Mucosa of rectum (tissue), 2 donors: ENCODE measurements around the gene GJD2.

ENCODE experiments used
- H3K27ac ChIP-seq, 2 donors: one replicate each; pipeline ENCODE4 v1.7.0; 2013; ENCODE audit warnings: inconsistent platforms in 2 of 2, low read depth in 2 of 2, low read length in 2 of 2
- H3K27me3 ChIP-seq, 2 donors: one replicate each; pipeline ENCODE4 v1.7.0; 2013; ENCODE audit warnings: low read length in 2 of 2; ENCODE audit not compliant: control insufficient read depth in 2 of 2, insufficient read depth in 2 of 2
- H3K36me3 ChIP-seq, 2 donors: one replicate each; pipeline ENCODE4 v1.7.0; 2013; ENCODE audit warnings: low read length in 2 of 2; ENCODE audit not compliant: control insufficient read depth in 2 of 2, insufficient read depth in 2 of 2
- H3K4me1 ChIP-seq, 2 donors: one replicate each; pipeline ENCODE4 v1.7.0; 2013; ENCODE audit warnings: low read length in 2 of 2, mild to moderate bottlenecking in 1 of 2; ENCODE audit not compliant: control insufficient read depth in 2 of 2, insufficient read depth in 2 of 2
- H3K4me3 ChIP-seq, 2 donors: one replicate each; pipeline ENCODE4 v1.7.0; 2013; ENCODE audit warnings: low read length in 2 of 2
- H3K9ac ChIP-seq, 2 donors: one replicate each; pipeline ENCODE4 v1.7.0; 2013; ENCODE audit warnings: low read length in 2 of 2, low read depth in 1 of 2, mild to moderate bottlenecking in 1 of 2
- H3K9me3 ChIP-seq, 2 donors: one replicate each; pipeline ENCODE4 v1.7.0; 2013; ENCODE audit warnings: low read length in 2 of 2; ENCODE audit not compliant: control insufficient read depth in 2 of 2
- donor health status: healthy.
- donor health status: Normal muscosa, but diverticular disease.

GJD2 gene

DNA sequence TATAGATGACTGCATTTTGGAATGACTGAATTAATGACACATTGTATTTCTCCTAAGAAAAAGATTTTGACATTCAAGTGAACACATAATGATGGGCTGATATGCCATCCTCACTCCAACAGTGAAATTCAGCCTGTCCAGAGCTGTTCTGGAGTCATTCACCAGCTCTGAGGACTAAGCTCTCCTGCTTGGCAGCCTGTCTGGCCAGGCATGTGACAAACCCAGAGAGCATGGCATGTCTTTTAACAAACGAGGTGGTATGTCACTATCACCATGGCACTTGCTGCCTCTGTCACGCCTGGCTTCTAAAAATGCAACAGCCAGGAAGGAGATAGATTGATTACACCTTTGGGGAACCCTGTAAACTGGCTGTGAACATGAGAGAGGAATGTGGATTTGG is 39.1 kb upstream of the GJD2 start:
- H3K4me1 ChIP-seq, result no peaks in the 10 kb centered on the region
- H3K9ac ChIP-seq, result no peak overlapping the region
- H3K27me3 ChIP-seq, result peaks cover 10 to 11% of the 10 kb centered on the region in 2 donors
- no peak overlapping the region for H3K27ac ChIP-seq
- H3K9me3 ChIP-seq, result no peaks in the 10 kb centered on the region
- no peaks in the 10 kb centered on the region for H3K36me3 ChIP-seq
- no peak overlapping the region for H3K4me3 ChIP-seq

DNA sequence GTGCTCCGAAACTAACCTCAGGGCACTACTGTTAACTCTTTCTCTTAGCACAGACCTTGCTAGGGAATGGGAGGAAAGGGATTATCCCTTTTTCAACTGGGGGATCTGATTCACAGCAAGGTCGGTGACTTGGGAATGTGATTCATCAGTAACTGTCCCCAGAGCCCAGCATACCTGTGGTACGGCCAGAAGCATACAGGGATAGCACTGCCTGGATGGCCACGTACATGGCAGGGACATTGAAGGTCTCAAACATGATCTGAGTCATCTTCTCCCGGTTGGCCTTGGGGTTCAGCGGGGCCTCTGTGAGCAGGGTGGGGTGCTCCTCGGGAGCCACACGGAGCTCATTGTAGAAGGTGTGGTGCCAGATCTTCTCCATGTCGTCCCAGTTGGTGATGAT is 38.3 kb upstream of the GJD2 start:
- no peak overlapping the region for H3K27ac ChIP-seq
- no peak overlapping the region for H3K4me3 ChIP-seq
- peaks cover 10 to 11% of the 10 kb centered on the region in 2 donors for H3K27me3 ChIP-seq

DNA sequence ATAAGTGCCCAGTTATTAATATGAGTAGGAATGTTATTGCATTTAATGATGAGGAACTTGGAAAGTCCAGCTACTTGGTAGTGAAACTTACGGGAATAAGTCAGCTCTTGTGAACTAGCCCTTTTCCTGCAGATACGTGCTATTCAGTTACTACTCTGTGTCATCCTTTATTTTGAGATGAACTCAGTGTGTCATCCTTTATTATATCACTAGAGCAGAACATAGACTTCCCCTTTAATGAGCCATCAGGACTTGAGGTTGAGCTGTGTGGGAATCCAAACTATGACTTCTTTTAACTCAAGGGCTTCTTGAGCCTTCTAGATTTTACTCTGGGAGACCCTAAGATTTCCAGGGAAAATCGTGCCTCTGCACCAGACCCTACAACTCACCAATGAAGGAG is 36.9 kb upstream of the GJD2 start:
- Histone ChIP-seq H3K27ac (no peak overlapping the region), H3K27me3 (peaks cover 6% of the 10 kb centered on the region in 2 donors), H3K9ac (no peak overlapping the region), H3K9me3 (no peaks in the 10 kb centered on the region), H3K36me3 (no peaks in the 10 kb centered on the region), H3K4me3 (no peak overlapping the region), H3K4me1 (no peaks in the 10 kb centered on the region)

More for the DNA sequence above, 38.3 kb upstream of the GJD2 start:
- Histone ChIP-seq H3K4me1 (no peaks in the 10 kb centered on the region), H3K36me3 (no peaks in the 10 kb centered on the region), H3K9ac (no peak overlapping the region), H3K9me3 (no peaks in the 10 kb centered on the region)

DNA sequence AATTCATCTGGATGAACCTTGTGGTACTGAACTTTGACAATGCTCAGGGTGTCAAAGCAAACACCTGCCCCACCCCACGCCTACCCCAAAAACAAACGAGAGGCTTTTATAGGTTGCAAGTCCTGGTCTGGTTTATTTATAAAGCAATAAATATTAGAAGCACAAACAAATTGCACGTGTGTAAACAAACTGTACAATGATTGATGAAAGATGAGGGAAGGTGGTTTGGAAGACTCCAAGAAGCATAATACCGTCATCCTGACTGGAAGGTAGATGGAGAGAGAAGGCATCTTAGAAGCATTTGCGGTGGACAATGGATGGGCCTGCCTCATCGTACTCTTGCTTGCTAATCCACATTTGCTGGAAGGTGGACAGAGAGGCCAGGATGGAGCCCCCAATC is 35.3 kb upstream of the GJD2 start:
- Histone ChIP-seq H3K4me1 (no peaks in the 10 kb centered on the region), H3K36me3 (no peaks in the 10 kb centered on the region), H3K4me3 (no peak overlapping the region)

DNA sequence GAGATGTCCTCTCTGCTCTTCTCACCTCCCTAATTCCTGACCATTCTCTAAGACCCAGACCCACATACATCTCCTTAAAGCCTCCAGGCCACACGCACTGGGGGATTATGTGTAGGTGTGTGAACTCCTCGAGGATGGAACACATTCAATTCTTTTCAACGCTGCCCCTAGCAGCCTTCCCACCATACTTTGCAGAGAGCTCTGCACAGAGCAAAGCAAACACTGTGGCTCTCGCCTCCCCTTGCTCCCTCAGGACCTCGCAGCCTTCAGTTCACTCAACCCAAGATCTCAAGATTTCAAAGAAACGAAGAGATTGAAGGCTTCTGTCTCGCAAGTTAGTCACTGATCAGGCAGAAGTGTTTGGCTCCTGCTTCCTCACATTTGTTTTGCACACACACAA is 34.5 kb upstream of the GJD2 start:
- H3K4me1 ChIP-seq, result no peaks in the 10 kb centered on the region
- H3K9me3 ChIP-seq, result no peaks in the 10 kb centered on the region
- no peaks in the 10 kb centered on the region for H3K36me3 ChIP-seq
- H3K27me3 ChIP-seq, result no peaks in the 10 kb centered on the region
- H3K27ac ChIP-seq, result no peak overlapping the region
- H3K4me3 ChIP-seq, result no peak overlapping the region
- H3K9ac ChIP-seq, result no peak overlapping the region

More for the DNA sequence above, 35.3 kb upstream of the GJD2 start:
- Histone ChIP-seq H3K9me3 (no peaks in the 10 kb centered on the region), H3K27me3 (peaks cover 0 to 2% of the 10 kb centered on the region in 2 donors), H3K9ac (no peak overlapping the region), H3K27ac (no peak overlapping the region)

DNA sequence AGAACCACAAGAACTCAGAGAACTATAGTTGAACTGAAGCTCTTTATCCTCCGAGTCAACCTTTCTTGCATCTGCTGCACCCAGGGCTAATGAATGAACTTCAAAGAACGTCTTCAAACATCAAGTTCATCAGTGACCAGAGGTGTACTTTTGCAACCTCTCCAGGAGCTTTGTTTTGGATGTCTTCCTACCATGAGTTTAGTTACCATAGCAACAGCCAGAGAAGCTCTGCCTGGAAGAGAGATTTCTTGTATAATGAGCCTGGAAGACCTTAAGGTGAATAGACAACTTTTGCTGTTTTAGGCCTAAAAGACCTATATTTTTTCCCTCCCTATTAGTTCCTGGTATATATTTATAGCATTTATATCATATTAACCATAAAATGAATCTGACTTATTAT is 31.4 kb upstream of the GJD2 start:
- Histone ChIP-seq H3K27ac (no peak overlapping the region), H3K9ac (no peak overlapping the region), H3K4me3 (no peak overlapping the region), H3K27me3 (no peaks in the 10 kb centered on the region), H3K9me3 (no peaks in the 10 kb centered on the region), H3K36me3 (no peaks in the 10 kb centered on the region), H3K4me1 (no peaks in the 10 kb centered on the region)

DNA sequence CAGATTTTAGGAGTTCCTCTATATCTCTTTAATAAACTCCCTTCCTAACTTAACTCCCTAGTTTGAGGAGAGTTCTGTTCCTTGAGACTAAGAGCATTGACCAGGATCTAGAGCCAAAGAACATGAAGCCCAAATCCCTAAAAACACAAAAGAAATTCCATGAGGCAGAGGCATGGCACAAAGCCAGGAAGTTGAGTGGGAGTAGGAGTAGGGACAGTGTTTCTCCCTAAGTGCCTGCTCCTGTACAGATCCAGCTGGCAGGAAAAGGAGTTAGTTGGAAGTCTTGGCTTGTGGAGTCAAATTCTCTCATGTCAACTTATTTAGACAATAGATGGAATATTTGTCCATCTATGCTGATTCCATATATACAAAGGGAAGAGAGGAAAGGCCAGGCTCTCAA is 29.2 kb upstream of the GJD2 start:
- Histone ChIP-seq H3K36me3 (no peaks in the 10 kb centered on the region), H3K9me3 (no peaks in the 10 kb centered on the region), H3K9ac (no peak overlapping the region), H3K4me1 (no peaks in the 10 kb centered on the region), H3K27ac (no peak overlapping the region), H3K4me3 (no peak overlapping the region), H3K27me3 (no peaks in the 10 kb centered on the region)

DNA sequence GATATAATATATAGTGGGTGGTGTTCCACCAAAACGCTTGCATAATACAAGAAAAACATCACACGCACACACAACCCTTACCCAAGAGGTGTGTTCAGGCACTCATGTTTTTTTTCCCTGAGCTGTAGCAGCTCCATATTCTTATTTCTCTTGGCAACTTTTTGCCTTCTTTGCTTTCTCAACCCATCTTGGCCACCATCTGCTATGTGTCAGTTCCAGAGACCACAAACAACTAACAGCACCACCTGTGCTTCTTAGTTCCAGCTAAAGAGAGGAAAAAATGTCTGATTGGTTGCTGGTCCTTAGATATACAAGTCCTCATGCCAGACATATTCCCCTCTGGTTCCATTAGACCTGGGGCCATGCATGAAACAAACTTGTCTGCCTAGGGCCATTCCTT is 28.6 kb upstream of the GJD2 start:
- no peaks in the 10 kb centered on the region for H3K9me3 ChIP-seq
- no peak overlapping the region for H3K27ac ChIP-seq
- no peak overlapping the region for H3K9ac ChIP-seq
- H3K36me3 ChIP-seq, result no peaks in the 10 kb centered on the region
- no peaks in the 10 kb centered on the region for H3K27me3 ChIP-seq
- no peaks in the 10 kb centered on the region for H3K4me1 ChIP-seq
- no peak overlapping the region for H3K4me3 ChIP-seq

DNA sequence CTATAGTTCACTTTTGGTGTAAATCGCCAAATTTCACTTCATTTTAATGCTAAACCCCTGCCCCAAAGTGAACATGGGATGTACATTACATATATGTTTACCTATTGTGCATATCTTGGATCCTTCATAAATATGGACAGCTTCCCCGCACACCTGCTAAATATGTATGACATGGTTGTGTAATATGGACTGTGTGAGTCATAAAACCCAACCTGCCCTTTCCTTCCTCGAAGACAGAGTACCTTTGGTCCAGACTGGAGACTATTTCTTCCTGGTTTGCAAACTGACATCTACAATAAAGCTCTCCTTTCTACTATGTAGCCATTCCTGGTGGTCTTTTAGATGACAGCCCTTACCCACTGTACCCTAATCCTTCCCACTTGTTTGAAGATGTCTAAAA is 28.1 kb upstream of the GJD2 start:
- Histone ChIP-seq H3K4me3 (no peak overlapping the region), H3K27ac (no peak overlapping the region), H3K36me3 (no peaks in the 10 kb centered on the region), H3K27me3 (no peaks in the 10 kb centered on the region), H3K4me1 (no peaks in the 10 kb centered on the region), H3K9ac (no peak overlapping the region), H3K9me3 (no peaks in the 10 kb centered on the region)

DNA sequence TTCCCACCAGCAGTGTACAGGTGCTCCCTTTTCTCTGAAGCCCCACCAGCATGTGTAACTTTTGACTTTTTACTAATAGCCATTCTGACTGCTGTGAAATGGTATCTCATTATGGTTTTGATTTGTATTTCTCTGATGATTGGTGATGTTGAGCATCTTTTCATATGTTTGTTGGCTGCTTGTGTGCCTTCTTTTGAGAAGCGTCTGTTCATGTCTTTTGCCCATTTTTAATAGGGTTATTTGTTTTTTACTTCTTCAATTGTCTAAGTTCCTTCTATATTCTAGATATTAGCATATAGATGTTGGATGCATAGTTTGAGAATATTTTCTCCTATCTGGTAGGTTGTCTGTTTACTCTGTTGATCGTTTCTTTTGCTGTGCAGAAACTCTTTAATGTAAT is 25.9 kb upstream of the GJD2 start:
- no peaks in the 10 kb centered on the region for H3K27me3 ChIP-seq
- H3K9me3 ChIP-seq, result no peaks in the 10 kb centered on the region
- no peak overlapping the region for H3K27ac ChIP-seq
- H3K4me1 ChIP-seq, result no peaks in the 10 kb centered on the region
- no peak overlapping the region for H3K9ac ChIP-seq
- no peaks in the 10 kb centered on the region for H3K36me3 ChIP-seq
- H3K4me3 ChIP-seq, result no peak overlapping the region

DNA sequence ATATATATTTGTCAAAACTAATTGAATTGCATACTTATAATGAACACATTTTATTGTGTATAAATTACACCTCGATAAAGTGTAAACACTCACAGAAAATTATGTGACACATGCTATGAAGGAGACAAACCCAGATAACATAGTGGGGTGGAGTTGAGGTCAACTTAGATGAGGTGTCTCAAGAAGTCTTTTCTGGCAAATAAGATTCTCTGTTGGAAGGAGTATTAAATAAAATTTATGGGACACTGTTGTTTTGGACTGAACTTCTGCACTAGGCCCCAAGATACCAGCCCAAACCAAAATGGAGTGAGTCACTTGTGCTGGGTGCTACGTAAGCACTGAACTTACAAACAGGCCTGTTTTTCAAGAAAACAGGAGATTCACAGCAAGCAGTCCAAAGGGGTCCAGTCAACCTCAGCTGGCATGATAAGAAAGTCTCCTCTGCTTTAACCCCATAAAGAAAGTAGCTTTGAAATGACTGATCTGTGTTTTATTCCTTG is 21.9 kb upstream of the GJD2 start:
- Histone ChIP-seq H3K9ac (no peak overlapping the region), H3K4me1 (no peaks in the 10 kb centered on the region), H3K27me3 (no peaks in the 10 kb centered on the region), H3K36me3 (no peaks in the 10 kb centered on the region), H3K4me3 (no peak overlapping the region), H3K27ac (no peak overlapping the region), H3K9me3 (no peaks in the 10 kb centered on the region)
